Measurements from ENCODE around the gene MAP2. TPM values are rescaled to one million over a fixed set of nuclear protein-coding genes. Genes with fewer than 3 reads are reported as not detected.

MAP2 gene, protein sequence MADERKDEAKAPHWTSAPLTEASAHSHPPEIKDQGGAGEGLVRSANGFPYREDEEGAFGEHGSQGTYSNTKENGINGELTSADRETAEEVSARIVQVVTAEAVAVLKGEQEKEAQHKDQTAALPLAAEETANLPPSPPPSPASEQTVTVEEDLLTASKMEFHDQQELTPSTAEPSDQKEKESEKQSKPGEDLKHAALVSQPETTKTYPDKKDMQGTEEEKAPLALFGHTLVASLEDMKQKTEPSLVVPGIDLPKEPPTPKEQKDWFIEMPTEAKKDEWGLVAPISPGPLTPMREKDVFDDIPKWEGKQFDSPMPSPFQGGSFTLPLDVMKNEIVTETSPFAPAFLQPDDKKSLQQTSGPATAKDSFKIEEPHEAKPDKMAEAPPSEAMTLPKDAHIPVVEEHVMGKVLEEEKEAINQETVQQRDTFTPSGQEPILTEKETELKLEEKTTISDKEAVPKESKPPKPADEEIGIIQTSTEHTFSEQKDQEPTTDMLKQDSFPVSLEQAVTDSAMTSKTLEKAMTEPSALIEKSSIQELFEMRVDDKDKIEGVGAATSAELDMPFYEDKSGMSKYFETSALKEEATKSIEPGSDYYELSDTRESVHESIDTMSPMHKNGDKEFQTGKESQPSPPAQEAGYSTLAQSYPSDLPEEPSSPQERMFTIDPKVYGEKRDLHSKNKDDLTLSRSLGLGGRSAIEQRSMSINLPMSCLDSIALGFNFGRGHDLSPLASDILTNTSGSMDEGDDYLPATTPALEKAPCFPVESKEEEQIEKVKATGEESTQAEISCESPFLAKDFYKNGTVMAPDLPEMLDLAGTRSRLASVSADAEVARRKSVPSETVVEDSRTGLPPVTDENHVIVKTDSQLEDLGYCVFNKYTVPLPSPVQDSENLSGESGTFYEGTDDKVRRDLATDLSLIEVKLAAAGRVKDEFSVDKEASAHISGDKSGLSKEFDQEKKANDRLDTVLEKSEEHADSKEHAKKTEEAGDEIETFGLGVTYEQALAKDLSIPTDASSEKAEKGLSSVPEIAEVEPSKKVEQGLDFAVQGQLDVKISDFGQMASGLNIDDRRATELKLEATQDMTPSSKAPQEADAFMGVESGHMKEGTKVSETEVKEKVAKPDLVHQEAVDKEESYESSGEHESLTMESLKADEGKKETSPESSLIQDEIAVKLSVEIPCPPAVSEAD (N-terminal part only)
- total RNA-seq = 0.40 and 1.3 TPM in 2 replicates
- 2.2 TPM for polyA plus RNA-seq (2012)

- peak; percentile 79 for DNase-seq (ENCODE audit: low read depth)
These were observed at the start of gene MAP2 for GRCh38 chr2:209423562-209424198. Gene MAP2 (plus strand): TSS chr2:209424047. CDS start chr2:209653171, 229,124 bp downstream.

- no peak for DNase-seq (ENCODE audit: low read depth)
These were observed 47.2 kb upstream of the MAP2 start for GRCh38 chr2:209376686-209377085.

DNA sequence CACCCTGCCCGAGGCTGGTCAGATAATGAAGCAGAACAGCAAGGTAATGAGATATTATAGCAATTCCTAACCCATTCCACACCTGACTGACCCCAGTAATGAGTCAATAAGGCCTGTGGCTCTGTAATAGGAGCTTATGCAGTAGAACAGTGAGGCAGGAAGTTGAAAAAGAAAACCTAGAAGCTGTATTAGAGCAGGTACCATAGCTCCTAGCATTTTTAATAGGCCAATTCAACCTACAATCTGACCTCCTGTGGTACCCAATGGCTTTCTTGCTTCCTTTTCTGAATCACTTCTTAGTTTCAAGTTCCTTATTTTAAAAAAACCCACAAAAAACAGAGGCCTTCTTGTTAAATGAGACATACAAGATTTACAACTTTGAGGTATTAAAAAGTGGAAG, 43.6 kb upstream of the MAP2 start:
- DNase-seq (ENCODE audit: low read depth) = no peak

- DNase-seq (ENCODE audit: low read depth) = no peak
These were observed 42.8 kb upstream of the MAP2 start for GRCh38 chr2:209381091-209381490.

DNA sequence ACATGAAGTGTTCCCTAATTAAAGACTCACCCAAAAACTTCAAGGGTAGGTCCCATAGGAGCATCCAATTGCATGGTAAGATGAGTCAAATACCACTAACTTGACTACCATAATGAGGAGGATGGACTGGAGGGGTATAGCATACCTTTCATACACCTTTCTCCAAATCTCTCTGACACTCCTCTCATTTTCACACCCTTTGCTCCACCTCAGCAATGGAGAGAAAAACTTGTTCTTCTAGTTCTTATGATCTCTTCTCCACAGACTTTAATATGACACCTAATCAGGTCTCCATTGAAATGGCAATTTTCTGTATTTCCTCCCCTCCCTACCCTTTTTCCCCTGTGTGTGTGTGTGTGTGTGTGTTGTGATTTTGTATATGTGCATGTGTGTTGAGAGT, 41.1 kb upstream of the MAP2 start:
- no peak for DNase-seq (ENCODE audit: low read depth)

DNA sequence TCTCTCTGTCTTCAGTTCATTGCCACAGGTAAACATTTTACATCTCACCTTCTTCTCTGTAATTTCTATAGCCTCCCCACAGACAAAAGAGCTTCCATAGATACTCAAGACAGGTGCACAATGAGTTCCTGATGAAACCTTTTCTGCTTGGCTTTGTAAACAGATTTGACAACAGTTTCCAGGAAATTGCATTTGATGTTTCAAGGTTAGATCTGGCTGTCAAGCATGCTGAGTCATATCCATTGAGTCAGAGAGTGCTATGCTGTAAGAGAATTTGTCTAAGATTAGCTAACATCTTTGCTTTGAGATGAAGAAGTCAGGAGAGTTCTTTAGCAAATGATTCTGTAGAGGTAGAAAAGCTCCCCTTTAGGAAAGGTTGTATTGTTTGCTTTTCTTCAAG, 40.6 kb upstream of the MAP2 start:
- DNase-seq (ENCODE audit: low read depth) = peak; percentile 6

- DNase-seq (ENCODE audit: low read depth) = no peak
These were observed 36.5 kb upstream of the MAP2 start for GRCh38 chr2:209387389-209387788.

- DNase-seq (ENCODE audit: low read depth) = no peak
These were observed 35.3 kb upstream of the MAP2 start for GRCh38 chr2:209388446-209389037.

DNA sequence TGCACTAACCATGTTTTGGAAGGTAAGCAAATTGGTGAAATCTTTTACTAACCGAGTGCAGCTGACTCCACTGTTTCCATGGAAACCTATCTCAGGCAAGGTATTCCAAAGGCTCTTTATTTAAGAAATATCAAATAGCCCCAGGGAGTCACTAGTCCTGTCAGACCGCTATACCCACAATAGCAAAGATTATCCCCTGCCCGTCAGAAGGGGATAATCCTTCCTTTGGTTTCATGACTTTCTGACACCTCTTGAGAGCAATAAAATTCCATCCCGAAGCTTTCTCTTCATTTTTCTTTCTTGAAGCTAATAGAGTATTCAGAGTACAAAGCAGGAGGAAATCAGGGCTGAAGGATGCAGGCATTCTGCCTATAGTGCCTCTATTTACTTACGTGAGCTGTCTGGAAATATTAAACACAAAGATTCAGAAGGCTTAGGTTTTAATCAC, 34.7 kb upstream of the MAP2 start:
- no peak for DNase-seq (ENCODE audit: low read depth)

DNA sequence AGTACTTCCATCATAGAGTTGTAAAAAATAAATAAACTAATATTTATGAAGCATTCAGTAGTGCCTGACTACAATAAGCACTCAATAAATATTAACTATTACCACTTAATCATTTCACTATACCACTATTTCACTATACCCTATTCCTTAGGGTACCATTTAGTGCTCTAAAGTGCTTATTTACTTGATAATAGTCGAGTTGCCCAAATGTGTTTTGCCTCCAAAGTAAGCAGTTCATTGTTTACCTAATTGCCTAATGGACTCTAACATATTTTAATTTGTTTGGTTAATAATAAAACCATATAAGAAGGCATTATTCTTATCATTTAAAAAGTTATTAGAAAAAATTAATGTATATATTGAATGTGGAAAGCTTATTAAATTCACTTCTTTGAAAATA, 33.0 kb upstream of the MAP2 start:
- DNase-seq (ENCODE audit: low read depth) = no peak

- peak; percentile 23 for DNase-seq (ENCODE audit: low read depth)
These were observed 32.0 kb upstream of the MAP2 start for GRCh38 chr2:209391776-209392401.

DNA sequence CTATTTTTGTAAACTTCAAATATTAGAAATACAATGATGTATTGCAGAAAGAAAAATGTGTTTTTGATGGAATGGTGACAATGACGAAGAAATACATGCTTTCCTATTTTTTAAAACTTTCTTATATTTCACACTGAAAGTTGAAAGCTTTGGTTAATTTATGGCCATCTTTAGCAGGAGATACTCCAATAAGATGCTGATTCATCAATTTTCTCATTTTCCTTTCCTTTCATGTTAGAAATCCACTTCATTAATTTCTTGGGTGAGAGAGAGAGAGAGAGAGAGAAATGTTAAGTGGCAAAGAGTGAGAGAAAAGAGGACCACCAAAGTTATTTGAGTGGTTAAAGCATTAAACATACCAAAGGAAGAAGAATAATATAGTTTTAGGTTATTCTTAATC, 28.6 kb upstream of the MAP2 start:
- no peak for DNase-seq (ENCODE audit: low read depth)

DNA sequence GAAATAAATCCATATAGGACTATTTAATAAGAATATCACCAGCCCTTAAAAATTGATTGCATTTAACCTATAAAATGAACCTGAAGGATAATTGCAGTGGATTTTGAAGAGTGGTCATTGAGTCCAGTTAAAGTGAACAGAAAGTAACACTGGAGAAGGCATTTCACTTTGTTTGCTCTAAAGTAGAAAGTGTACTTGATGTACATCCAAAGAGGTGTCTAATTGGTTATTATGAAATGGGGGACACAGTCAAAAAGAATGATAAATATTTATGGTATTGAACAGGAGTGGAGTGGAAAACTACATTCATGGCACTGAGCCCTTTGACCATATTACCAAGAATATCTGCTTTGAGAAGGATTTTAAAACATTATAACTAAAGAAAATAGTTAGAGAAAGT, 28.2 kb upstream of the MAP2 start:
- no peak for DNase-seq (ENCODE audit: low read depth)

DNA sequence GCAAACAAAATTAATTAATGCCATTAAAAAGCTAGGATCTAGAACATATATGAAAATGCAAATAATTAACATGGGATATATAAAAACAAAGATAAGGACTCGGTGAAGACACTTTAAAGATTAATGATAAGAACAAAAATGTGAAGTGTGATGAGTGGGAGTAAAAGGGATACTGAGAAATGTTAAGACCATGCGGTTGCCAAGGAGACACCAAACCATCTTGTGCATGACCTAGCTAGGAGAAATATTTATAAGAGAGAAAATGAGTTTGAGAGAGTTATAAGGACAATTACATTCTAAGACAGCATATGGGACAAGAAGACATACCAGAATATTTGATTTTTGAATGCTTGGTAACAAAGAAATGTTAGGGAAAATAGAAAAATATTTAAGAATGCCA, 25.4 kb upstream of the MAP2 start:
- no peak for DNase-seq (ENCODE audit: low read depth)

- no peak for DNase-seq (ENCODE audit: low read depth)
These were observed 22.1 kb upstream of the MAP2 start for GRCh38 chr2:209401788-209402187.

- no peak for DNase-seq (ENCODE audit: low read depth)
These were observed 12.6 kb upstream of the MAP2 start for GRCh38 chr2:209411296-209411695.

DNA sequence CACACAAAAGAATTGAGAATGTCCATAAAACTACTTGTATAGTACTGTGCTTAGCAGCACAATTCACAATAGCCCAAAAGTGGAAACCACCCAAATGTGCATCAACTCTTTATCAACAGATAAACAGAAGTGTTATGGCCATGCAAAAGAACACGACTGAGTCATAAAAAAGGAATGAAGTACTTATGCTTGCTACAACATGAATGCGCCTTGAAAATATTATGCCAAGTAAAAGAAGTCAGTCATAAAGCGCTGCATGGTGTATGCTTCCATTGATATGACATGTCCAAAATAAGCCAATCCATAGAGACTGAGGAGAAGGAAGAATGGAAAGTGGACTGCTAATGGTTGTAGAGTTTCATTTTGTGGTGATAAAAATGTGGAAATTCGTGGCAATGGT, 12.1 kb upstream of the MAP2 start:
- DNase-seq (ENCODE audit: low read depth) = no peak

DNA sequence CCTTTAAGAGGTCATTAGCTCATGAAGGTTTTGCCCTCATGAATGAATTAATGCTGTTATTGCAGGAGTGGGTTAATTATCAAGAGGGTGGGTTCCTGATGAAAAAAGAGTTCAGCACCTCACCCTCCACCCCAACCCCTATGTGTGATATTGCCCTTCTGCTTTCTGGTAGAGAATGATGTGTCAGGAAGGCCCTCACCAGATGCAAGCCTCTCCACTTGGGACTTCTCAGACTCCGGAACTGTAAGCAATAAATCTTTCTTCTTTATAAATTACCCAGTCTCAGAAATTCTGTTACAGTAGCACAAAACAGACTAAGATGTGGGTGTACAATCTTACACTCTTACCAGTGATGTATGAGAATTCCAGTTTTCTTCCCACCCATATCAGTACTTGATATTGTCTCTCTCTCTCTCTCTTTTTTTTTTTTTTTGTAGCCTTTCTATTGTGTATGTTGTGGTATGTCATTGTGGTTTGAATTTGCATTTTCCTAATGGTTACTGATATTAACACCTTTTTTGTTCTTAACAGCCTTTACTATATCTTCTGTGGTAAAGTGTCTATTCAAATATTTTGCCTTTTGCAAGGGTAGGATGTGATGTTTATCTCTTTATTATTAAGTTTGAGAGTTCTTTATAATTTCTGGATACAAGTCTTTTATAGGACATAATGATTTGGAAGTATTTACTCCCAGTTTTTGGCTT, 10.4 kb upstream of the MAP2 start:
- no peak for DNase-seq (ENCODE audit: low read depth)

DNA sequence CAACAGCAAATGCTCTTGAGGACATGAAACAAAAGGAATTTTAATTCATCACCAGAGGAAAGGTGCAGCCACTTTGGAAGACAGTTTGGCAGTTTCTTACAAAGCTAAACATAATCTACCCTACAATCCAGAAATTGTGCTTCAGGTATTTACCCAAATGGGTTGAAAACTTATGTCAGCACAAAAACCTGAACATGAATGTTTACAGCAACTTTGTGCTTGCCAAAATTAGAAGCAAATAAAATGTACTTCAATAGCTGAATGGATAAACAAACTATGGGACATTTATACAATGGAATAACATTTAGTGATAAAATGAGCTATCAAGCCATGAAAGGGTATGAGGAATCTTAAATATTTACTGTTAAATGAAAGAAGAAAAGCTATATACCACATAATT, 6.9 kb upstream of the MAP2 start:
- DNase-seq (ENCODE audit: low read depth) = no peak
